ENCODE data around the gene AFTPH. TPM values are rescaled to one million over a fixed set of nuclear protein-coding genes. Genes with fewer than 3 reads are reported as not detected.

The AFTPH gene
- total and polyA plus RNA-seq, 9 of the 15 experiments (the other 6 are each of a cell fraction or from before 2014, with no cell fraction given): 8.0 to 26.2 (median 13.8) TPM

DNA sequence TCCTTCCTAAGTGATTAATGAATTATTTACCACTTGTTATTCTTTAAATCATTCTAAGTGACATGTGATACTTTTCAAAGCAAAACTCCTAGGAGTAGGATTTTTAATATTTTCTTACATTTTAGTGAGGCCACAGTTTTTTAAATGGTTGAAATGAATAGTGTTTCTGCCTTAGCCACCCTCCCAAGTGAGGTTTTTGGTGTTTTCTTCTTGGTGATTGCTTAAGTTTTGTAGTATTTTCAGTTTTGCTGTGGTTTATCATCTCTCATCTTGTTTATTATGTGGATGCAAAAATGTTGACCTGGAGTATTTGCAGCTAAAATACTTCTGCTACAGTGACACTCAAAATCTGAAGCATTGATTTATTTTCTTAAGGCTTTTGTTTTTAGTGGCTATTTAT, 9.8 kb downstream of the AFTPH start (continued):
- TF ChIP-seq BHLHE40 (IDR thresholded peaks at IDR 0.05; ENCODE audit: low read length): no peak
- no peak for TF ChIP-seq KDM1A (IDR thresholded peaks at IDR 0.05)
- TF ChIP-seq PRPF4 (IDR thresholded peaks at IDR 0.05; ENCODE audit: insufficient read depth, low read depth, low read length, poor library complexity, severe bottlenecking): no peak
- TF ChIP-seq HDAC8 (tag; IDR thresholded peaks at IDR 0.05): no peak
- no peak for TF ChIP-seq KDM5B (IDR thresholded peaks at IDR 0.05; ENCODE audit: insufficient replicate concordance, low read depth, low read length)
- no peak for TF ChIP-seq ZNF764 (CRISPR knock-in tag; IDR thresholded peaks at IDR 0.05; ENCODE audit: low read depth)
- TF ChIP-seq, protein P1, sequence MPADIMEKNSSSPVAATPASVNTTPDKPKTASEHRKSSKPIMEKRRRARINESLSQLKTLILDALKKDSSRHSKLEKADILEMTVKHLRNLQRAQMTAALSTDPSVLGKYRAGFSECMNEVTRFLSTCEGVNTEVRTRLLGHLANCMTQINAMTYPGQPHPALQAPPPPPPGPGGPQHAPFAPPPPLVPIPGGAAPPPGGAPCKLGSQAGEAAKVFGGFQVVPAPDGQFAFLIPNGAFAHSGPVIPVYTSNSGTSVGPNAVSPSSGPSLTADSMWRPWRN (IDR thresholded peaks at IDR 0.05; ENCODE audit: low read depth): no peak
- TF ChIP-seq PHF20 (IDR thresholded peaks at IDR 0.05; ENCODE audit: partially characterized antibody): no peak
- TF ChIP-seq NFIX (CRISPR knock-in tag; IDR thresholded peaks at IDR 0.05; ENCODE audit: low read depth): no peak
- no peak for TF ChIP-seq ZNF551 (CRISPR knock-in tag; IDR thresholded peaks at IDR 0.05)
- TF ChIP-seq, protein P2, sequence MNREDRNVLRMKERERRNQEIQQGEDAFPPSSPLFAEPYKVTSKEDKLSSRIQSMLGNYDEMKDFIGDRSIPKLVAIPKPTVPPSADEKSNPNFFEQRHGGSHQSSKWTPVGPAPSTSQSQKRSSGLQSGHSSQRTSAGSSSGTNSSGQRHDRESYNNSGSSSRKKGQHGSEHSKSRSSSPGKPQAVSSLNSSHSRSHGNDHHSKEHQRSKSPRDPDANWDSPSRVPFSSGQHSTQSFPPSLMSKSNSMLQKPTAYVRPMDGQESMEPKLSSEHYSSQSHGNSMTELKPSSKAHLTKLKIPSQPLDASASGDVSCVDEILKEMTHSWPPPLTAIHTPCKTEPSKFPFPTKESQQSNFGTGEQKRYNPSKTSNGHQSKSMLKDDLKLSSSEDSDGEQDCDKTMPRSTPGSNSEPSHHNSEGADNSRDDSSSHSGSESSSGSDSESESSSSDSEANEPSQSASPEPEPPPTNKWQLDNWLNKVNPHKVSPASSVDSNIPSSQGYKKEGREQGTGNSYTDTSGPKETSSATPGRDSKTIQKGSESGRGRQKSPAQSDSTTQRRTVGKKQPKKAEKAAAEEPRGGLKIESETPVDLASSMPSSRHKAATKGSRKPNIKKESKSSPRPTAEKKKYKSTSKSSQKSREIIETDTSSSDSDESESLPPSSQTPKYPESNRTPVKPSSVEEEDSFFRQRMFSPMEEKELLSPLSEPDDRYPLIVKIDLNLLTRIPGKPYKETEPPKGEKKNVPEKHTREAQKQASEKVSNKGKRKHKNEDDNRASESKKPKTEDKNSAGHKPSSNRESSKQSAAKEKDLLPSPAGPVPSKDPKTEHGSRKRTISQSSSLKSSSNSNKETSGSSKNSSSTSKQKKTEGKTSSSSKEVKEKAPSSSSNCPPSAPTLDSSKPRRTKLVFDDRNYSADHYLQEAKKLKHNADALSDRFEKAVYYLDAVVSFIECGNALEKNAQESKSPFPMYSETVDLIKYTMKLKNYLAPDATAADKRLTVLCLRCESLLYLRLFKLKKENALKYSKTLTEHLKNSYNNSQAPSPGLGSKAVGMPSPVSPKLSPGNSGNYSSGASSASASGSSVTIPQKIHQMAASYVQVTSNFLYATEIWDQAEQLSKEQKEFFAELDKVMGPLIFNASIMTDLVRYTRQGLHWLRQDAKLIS (CRISPR knock-in tag; IDR thresholded peaks at IDR 0.05): no peak
- TF ChIP-seq ZNF431 (CRISPR knock-in tag; IDR thresholded peaks at IDR 0.05): no peak

Data from K562 (cell line).